UCSD-AML1 (cell line): ENCODE measurements around the gene BBS12.

Source experiments
- DNase-seq: peaks from one replicate; lab custom pipeline; 2025; ENCODE audit not compliant: unreplicated experiment; lab: John Stamatoyannopoulos, UW

The BBS12 gene

GRCh38 chr4:122793811-122794210 is 61.3 kb downstream of the BBS12 start:
- no peak for DNase-seq
